Activated gamma-delta T cell treated with Interleukin-2 at 50 U/mL for 16 hours (primary cell): ENCODE data around the gene GPR137.
"Not testable (repeated sequence)": the region's sequence is repeated elsewhere in the genome, so short reads cannot be mapped to it uniquely, and the experiment has no call there.

ENCODE experiments used
- DNase-seq: peaks from one replicate; pipeline ENCODE4 v3.0.0-alpha.2; 2020

The GPR137 gene

GRCh38 chr11:64322925-64323260 is 37.2 kb downstream of the GPR137 start:
- DNase-seq = no peak

- no peak for DNase-seq
Observed at GRCh38 chr11:64323373-64323772, 37.7 kb downstream of the GPR137 start.

- not testable (repeated sequence) for DNase-seq
Observed at GRCh38 chr11:64323984-64324383, 38.3 kb downstream of the GPR137 start.

GRCh38 chr11:64324692-64325469 is 39.2 kb downstream of the GPR137 start:
- DNase-seq = no peak

- no peak for DNase-seq
Observed at GRCh38 chr11:64327375-64327774, 41.7 kb downstream of the GPR137 start.

- DNase-seq = no peak
Observed at GRCh38 chr11:64327993-64328392, 42.3 kb downstream of the GPR137 start.

GRCh38 chr11:64330888-64331287 is 45.2 kb downstream of the GPR137 start:
- DNase-seq = no peak

- peak; percentile 72 for DNase-seq
Observed at GRCh38 chr11:64331569-64332371, 46.1 kb downstream of the GPR137 start.

GRCh38 chr11:64333556-64333955 is 47.9 kb downstream of the GPR137 start:
- no peak for DNase-seq

- DNase-seq = no peak
Observed at GRCh38 chr11:64334764-64335735, 49.4 kb downstream of the GPR137 start.

- DNase-seq = no peak
Observed at GRCh38 chr11:64337538-64338249, 52.0 kb downstream of the GPR137 start.

- no peak for DNase-seq
Observed at GRCh38 chr11:64338716-64339115, 53.1 kb downstream of the GPR137 start.
